HG03432 (cell line): ENCODE measurements around the gene COL25A1.

Source experiments
- ATAC-seq: cut with Tn5 transposase; IDR thresholded peaks from one replicate; pipeline ENCODE4 v1.9.1; 2021; ENCODE audit warnings: mild to moderate bottlenecking, moderate library complexity; ENCODE audit not compliant: unreplicated experiment

COL25A1 gene

DNA sequence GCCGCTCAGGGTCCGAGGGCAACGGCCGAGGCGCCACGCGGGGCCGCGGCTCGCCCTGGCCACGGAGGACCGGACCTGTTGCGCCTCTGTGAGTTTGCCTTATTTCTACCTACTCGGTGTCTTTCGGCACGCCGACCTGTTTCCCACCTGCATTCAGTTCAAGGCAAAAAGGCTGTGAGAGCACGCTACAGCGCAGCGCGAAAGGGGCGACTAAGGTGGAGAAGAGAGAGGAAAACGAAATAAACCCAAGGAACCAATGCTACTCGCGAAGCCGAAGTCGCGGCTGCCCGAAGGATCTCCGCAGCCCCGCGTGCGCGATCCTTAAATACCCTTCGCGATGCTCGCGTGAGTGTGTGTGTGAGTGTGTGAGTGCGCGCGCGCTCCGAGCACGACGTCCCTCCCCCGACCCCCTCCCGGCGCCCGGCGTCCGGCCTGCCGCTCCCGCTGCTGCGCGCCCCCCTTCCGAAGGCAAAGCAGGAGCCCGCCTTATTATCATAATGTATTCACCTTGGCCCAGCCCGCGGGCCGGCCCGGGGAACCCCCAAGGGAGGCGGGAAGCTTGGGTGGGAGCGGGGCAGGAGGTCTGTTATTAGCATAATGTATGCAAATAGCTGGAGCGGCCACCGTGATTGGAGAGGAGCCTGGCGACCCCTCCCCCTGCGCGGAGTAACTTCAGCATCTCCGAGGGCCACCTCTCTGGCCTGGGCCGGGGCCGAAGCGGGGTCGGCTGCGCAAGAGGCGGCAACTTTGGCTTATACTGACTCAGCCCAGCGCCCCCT, at the start of gene COL25A1:
COL25A1 (minus strand) TSS at position 298 of the 779 bp plus-strand sequence.
- ATAC-seq: peak; percentile 40

- no peak for ATAC-seq
Measured at GRCh38 chr4:109350121-109350520, 47.7 kb upstream of the COL25A1 start.

- no peak for ATAC-seq
Measured at GRCh38 chr4:109334129-109335105, 32.0 kb upstream of the COL25A1 start.

DNA sequence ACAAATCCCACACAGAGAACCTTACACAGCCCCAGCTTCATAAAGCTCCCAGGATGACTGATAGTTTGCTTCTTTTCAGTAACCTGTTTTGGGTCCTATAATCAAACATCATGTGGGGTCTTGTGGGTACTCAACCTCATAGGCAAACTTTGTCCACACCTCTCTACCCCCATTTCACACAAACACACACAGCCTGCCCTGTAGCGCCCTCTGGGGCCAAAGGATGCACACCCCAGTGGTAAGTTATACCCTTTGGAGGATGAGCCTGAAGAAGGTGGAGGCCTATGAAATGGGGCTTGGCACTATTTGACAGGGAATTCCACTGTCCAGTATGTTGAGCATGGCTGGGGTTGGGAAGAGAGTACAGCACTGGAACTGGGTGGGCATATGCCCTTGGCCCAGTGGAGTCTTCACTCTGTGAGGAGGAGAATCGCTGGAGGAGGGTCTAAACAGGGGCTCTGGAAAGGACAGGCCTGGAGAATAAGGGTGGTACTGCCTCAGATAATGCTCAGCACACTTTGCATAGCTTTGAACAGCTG, 30.5 kb upstream of the COL25A1 start:
- peak; percentile 52 for ATAC-seq

DNA sequence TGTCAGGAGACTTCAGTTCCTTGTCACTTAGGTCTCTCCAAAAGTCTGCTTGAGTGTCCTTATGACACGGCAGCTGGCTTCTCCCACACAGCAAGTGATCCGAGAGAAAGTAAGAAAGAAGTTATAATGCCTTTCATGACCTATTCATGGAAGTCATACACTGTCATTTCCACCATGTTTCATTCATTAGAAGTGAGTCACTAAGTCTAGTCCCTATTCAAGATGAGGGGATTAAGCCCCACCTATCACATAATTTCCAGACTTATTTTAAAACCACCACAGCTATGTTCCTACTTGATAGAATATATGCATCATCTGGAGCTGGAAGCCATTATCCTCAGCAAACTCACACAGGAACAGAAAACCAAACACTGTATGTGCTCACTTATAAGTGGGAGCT, 25.2 kb upstream of the COL25A1 start:
- ATAC-seq: no peak

- no peak for ATAC-seq
Measured at GRCh38 chr4:109325698-109326097, 23.2 kb upstream of the COL25A1 start.

GRCh38 chr4:109323348-109323747, 20.9 kb upstream of the COL25A1 start:
- ATAC-seq: no peak

- ATAC-seq: no peak
Measured at GRCh38 chr4:109321232-109321631, 18.8 kb upstream of the COL25A1 start.

GRCh38 chr4:109319684-109320083, 17.2 kb upstream of the COL25A1 start:
- ATAC-seq: peak; percentile 68

GRCh38 chr4:109319156-109319555, 16.7 kb upstream of the COL25A1 start:
- ATAC-seq: no peak

DNA sequence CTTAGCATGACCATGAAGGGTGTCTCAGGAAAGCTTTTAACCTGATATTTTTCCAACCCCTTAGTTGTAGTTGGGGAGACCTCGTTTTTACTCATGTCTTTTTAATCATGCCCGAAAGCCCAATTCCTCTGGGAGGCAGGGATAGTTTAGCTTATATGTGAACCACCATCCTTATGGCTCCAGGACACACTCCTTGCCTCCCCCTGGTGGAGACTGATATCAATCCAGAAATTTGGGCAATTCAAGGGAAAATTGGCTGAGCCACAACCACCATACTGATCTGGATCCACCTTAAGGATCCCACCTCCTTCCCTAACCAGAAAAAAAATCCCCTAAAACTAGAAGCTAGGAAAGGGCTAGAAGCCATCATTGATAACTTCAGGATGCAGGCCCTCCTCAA, 13.4 kb upstream of the COL25A1 start:
- ATAC-seq: no peak

DNA sequence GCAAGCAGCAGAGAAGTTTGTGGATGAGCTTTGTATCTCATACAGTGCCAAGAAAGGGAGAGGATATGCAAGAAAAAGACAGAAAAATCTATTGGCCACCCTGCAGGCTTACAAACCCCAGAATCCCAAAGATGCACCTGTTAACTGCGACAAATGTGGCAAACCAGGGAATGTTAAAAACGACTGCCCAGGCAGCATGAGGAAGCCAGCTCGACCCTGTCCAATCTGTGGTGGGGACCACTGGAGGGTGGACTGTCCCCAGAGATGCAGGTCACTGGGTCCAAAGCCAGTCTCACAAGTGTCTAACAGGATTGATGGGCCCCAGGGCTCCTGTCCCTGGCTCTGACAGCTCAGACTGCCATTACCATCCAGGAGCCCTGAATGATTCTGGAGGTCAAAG, 12.9 kb upstream of the COL25A1 start:
- no peak for ATAC-seq

GRCh38 chr4:109313168-109314133, 11.0 kb upstream of the COL25A1 start:
- no peak for ATAC-seq

DNA sequence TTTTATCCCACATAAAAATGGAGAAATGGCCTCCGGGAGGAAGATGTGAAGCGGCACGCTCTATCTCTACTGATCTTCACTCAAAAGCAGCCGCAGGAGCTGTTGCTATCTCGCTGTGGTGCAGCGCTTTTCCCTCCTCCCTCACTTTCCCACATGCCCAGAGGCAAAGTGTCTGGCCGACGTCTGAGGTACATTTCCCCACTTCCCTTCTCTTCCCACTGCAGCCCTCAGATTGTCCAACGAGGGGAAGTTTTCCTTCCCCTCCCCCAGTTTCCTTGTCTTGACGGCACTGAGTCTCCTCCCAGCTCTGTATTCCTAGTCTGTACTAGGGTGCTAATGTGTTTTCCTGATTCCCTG, 660 bp upstream of the COL25A1 start:
- ATAC-seq: peak; percentile 2

DNA sequence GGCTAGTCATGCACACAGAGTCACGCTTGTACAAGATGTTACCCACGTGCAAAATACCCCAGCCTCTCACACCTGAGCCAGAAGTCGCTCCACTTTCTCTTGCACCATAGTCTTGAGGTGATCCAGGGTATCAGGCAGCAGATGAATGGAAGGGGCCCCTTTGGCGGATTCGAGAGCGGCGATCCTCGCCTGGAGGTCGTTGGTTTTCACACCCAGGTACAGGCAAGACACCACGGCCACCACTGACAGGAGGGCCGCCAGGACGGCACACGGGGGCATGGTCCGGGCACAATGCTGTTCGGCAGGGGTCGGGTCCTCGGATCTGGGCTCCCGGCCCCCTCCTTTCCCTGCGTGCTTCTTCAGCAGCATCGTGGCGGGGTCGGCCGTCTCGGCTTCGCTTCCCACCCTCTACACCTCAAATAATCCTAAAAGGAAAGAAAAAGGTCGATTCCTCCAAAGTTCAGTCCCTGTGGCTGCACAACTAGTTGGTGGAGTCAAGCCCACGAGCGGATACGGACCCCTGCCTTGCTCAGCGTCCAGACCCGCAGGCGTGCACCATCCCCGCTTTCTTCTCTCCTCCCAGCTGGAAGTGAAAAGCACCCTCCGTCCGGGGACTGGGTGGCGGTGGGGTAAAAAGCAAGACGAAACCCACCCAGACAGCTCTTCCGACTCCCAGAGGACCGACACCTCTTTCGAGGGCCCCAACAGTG, 652 bp downstream of the COL25A1 start:
- peak; percentile 5 for ATAC-seq

GRCh38 chr4:109298279-109299010, 4.0 kb downstream of the COL25A1 start:
- ATAC-seq: no peak

- no peak for ATAC-seq
Measured at GRCh38 chr4:109296527-109296926, 5.9 kb downstream of the COL25A1 start.

GRCh38 chr4:109295081-109295480, 7.4 kb downstream of the COL25A1 start:
- ATAC-seq: no peak

GRCh38 chr4:109294468-109295020, 7.9 kb downstream of the COL25A1 start:
- no peak for ATAC-seq
